SU-DHL-6 (cell line): ENCODE measurements around the gene GGNBP2.

Experiments used
- EZH2phosphoT487 ChIP-seq: fragments of 200-600 bp; sonication (generic), shearing (Covaris generic); conservative IDR thresholded peaks from 2 replicates; pipeline ENCODE4 v1.6.1; 2018; ENCODE audit warnings: mild to moderate bottlenecking, antibody characterized with exemption, low read length, moderate library complexity, mixed read lengths
- TF ChIP-seq, protein P1 (sequence below): fragments of 200-600 bp; sonication (generic); IDR thresholded peaks from one replicate; pipeline ENCODE4 v1.5.1; 2017; ENCODE audit warnings: antibody characterized with exemption, mild to moderate bottlenecking, low read length, moderate library complexity; ENCODE audit not compliant: insufficient read depth, poor library complexity, severe bottlenecking

DNA sequence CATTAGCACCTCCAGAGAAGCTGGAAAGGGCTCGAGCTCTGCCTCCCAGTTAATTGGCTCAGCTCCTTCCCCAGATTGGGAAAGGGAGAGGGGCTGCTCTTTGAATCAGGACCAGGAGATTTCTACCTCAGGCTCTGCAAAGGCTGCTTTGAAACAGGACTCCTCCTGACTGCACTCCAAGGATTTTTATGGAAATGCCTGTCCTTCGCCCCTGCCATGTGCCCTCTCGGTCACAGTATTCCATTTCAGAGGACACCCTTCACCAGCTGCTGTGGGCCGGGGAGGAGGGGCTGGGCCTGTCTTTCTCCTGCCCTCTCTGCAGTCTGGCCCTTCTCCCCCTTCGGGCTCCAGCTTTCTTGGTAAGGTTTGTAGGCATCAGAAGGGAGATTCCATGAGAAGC is 70.2 kb downstream of the GGNBP2 start:
- TF ChIP-seq EZH2phosphoT487, result no peak
- TF ChIP-seq, protein P1, sequence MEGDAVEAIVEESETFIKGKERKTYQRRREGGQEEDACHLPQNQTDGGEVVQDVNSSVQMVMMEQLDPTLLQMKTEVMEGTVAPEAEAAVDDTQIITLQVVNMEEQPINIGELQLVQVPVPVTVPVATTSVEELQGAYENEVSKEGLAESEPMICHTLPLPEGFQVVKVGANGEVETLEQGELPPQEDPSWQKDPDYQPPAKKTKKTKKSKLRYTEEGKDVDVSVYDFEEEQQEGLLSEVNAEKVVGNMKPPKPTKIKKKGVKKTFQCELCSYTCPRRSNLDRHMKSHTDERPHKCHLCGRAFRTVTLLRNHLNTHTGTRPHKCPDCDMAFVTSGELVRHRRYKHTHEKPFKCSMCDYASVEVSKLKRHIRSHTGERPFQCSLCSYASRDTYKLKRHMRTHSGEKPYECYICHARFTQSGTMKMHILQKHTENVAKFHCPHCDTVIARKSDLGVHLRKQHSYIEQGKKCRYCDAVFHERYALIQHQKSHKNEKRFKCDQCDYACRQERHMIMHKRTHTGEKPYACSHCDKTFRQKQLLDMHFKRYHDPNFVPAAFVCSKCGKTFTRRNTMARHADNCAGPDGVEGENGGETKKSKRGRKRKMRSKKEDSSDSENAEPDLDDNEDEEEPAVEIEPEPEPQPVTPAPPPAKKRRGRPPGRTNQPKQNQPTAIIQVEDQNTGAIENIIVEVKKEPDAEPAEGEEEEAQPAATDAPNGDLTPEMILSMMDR, result no peak
